AG10803 (cell line): Measurements from ENCODE around the gene PPRC1.

ENCODE experiments used
- DNase-seq: peaks from one replicate; pipeline ENCODE4 v3.0.0; 2010; ENCODE audit warnings: low read depth
- H3K4me3 ChIP-seq: 2 replicates; pipeline ENCODE4 v1.5.1; 2011; ENCODE audit warnings: mild to moderate bottlenecking, low read length, control low read depth
- CTCF ChIP-seq: conservative IDR thresholded peaks from 2 replicates; pipeline ENCODE4 v1.5.1; 2011; ENCODE audit warnings: mild to moderate bottlenecking, low read length, control low read depth, inconsistent platforms

Gene PPRC1

GRCh38 chr10:102102421-102102820 is 30.4 kb upstream of the PPRC1 start:
- DNase-seq: no peak

GRCh38 chr10:102106998-102107397 is 25.8 kb upstream of the PPRC1 start:
- no peak overlapping the region for H3K4me3 ChIP-seq
- no peak for TF ChIP-seq CTCF
- DNase-seq: no peak

More at GRCh38 chr10:102102421-102102820, 30.4 kb upstream of the PPRC1 start:
- TF ChIP-seq CTCF: no peak
- no peak overlapping the region for H3K4me3 ChIP-seq

GRCh38 chr10:102109166-102110116 is 23.4 kb upstream of the PPRC1 start:
- DNase-seq: no peak
- H3K4me3 ChIP-seq: no peak overlapping the region
- no peak for TF ChIP-seq CTCF

- DNase-seq: no peak
- H3K4me3 ChIP-seq: no peak overlapping the region
- no peak for TF ChIP-seq CTCF
Measured at GRCh38 chr10:102111276-102111675, 21.6 kb upstream of the PPRC1 start.

- no peak for DNase-seq
- H3K4me3 ChIP-seq: peak overlapping the region; percentile 80
- TF ChIP-seq CTCF: peak; percentile 25; the same call in 1 of the 2 replicates
Measured at GRCh38 chr10:102112210-102112817, 20.5 kb upstream of the PPRC1 start.

GRCh38 chr10:102113261-102113955 is 19.4 kb upstream of the PPRC1 start:
- DNase-seq: no peak
- no peak for TF ChIP-seq CTCF
- H3K4me3 ChIP-seq: peak overlapping the region; percentile 80
